ENCODE measurements around the gene SLC7A6OS.
"Not testable (repeated sequence)": the region's sequence is repeated elsewhere in the genome, so short reads cannot be mapped to it uniquely, and the experiment has no call there.

SLC7A6OS gene

GRCh38 chr16:68297908-68298307 is 12.8 kb downstream of the SLC7A6OS start:
- DNase-seq = no peak

DNA sequence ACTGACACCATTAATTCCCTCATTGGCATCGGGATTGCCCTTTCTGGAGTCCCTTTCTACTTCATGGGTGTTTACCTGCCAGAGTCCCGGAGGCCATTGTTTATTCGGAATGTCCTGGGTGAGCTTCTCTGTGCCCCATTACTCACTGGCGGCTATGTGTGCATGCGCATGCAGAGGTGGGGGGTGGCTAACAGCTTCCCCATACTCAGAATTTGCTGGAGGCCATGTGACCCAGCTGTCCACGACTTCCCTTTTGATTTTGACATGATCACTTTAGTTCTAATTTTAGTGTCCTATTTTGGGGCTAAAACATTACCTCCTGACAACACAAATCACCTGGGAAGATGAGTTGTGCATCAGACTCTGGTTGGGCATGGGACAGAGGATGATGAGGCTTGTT is 14.1 kb downstream of the SLC7A6OS start:
- no peak for DNase-seq

DNA sequence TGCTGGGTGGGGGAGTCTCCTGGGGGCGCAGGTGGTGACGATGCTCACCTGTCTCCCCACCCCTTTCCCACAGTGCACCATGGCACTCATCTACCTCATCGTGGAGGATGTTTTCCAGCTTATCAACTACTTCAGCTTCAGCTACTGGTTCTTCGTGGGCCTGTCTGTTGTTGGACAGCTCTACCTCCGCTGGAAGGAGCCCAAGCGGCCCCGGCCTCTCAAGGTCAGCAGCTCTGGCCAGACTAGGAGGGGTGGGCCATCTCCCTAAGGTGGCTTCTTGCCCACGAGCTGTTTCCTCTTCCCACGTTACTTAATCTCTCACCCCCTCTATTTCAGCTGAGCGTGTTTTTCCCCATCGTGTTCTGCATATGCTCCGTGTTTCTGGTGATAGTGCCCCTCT is 14.5 kb downstream of the SLC7A6OS start:
- no peak for DNase-seq

DNA sequence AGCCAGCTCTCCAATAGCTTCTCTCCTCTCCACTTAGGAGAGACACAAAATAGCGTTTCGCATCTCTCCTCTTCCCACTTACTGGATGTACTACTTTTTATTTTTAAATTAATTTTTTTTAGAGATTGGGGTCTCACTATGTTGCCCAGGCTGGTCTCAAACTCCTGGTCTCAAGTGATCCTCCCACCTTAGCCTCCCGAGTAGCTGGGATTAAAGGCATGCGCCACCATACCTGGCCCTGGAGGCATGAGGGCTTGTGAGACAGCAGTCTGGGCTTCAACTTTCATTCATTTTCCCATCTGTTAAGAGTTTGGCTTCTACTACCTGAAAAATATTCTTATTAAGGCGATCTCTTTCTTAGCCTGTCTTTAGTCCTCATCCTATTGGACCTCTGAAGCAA is 18.3 kb downstream of the SLC7A6OS start:
- DNase-seq = no peak

DNA sequence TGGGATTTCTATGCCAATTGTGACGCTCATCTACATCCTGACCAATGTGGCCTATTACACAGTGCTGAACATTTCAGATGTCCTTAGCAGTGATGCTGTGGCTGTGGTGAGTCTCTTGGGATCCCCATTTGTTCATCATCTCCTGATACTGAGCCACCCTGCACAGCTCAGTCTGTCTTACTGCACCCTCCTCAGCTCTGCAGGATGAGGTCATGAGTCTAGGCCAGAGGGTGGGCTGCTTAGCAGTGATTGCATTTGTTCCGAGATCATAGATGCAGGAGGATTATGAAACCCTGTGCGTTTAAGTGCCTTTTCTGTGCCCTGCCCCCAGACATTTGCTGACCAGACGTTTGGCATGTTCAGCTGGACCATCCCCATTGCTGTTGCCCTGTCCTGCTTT is 19.5 kb downstream of the SLC7A6OS start:
- no peak for DNase-seq

DNA sequence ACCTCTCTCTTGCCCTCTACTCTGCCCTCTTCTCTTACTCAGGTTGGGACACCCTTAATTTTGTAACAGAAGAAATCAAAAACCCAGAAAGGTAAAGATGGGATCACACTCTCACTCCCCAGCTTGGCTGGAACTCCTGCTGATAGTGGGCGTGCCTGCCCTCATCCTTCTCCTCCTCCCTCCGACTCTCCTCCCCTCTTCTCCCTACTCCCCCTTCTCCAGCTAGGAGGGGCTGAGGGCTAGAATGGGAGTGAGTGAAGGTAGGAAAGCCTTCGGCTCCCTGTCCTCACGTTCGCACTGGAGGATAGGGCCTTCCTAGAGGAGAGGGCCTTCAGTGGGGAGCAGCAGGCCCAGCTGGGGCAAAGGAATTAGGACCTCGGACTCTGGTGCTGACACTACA is 20.3 kb downstream of the SLC7A6OS start:
- DNase-seq = no peak

GRCh38 chr16:68289621-68290329 is 21.0 kb downstream of the SLC7A6OS start:
- DNase-seq = no peak

GRCh38 chr16:68289202-68289601 is 21.5 kb downstream of the SLC7A6OS start:
- DNase-seq = no peak

GRCh38 chr16:68288796-68289195 is 21.9 kb downstream of the SLC7A6OS start:
- DNase-seq = not testable (repeated sequence)

- no peak for DNase-seq
Measured at GRCh38 chr16:68288252-68288650, 22.5 kb downstream of the SLC7A6OS start.

DNA sequence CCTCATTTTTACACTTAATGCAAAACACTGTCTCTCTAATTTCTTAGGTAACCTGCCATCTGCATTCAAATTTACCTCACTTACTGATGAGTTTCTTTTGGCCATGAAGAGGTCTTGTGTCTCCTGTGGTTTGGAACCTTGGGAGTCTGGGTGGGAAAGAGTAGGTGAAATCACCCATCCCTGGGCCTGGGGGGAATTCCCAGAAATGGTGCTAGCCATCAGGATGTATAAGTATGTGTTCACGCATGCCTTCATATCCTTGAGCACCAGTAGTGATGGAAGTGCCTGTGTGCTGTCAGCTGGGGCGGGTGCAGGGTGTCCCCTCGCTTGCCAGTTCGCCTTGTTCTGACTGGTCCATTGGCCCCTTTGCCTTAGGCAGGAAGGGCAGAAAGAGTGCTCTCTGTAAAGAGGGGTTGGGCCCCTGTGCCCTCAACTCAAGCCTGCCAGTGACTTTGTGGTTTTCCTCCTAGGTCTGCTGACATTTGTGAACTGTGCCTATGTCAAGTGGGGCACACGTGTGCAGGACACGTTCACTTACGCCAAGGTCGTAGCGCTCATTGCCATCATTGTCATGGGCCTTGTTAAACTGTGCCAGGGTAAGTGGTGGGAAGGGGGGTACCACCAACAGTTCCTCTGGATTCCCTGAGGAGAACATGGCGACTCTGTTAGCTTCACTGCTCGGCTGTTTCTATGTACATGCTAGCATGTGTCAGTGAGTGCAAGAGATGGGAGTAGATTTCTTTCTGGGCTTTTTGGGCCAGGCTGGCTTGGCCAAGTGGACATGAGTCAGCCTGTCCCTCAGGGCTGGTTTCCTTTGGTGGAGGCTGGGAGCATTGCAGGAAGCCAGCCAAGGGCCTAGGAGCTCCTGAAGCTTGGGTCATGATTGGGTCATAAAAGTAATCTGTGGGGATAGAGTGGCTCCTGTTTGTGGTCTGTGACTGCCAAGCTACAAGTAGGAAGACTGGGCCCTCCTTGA is 23.2 kb downstream of the SLC7A6OS start:
- no peak for DNase-seq

- DNase-seq = no peak
Measured at GRCh38 chr16:68286153-68287074, 24.3 kb downstream of the SLC7A6OS start.

DNA sequence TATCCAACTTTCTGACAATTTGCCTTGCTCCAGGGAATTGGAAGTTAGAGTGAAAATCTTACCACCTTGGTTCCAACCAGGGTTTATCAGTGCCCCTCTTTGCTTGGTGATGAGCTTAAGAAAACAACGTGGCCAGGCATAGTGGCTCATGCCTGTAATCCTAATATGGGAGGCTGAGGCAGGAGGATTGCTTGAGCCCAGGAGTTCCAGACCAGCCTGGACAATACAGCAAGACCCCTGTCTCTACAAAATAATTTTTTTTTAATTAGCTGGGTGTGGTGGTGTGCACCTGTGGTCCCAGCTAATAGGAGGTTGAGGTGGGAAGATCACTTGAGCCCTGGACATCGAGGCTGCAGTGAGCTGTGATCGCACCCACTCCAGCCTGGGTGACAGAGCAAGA is 25.1 kb downstream of the SLC7A6OS start:
- no peak for DNase-seq

DNA sequence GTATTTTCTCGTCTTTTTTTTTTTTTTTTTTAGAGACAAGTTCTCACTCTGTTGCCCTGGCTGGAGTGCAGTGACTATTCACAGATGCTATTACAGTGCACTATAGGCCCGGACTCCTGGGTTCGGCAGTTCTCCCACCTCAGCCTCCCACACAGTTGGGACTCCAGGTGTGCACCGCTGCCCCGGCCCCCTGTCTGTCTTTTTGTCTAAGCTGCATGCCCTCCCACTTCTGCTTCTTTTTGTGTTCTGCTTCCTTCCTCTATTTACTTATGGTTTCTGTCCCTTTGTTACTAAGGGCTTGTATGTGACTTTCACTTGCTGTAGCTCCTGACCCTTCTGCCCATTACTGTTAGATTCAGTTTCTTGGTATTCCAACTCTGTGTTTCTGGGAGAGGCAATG is 25.9 kb downstream of the SLC7A6OS start:
- no peak for DNase-seq

- no peak for DNase-seq
Measured at GRCh38 chr16:68283801-68284598, 26.7 kb downstream of the SLC7A6OS start.

DNA sequence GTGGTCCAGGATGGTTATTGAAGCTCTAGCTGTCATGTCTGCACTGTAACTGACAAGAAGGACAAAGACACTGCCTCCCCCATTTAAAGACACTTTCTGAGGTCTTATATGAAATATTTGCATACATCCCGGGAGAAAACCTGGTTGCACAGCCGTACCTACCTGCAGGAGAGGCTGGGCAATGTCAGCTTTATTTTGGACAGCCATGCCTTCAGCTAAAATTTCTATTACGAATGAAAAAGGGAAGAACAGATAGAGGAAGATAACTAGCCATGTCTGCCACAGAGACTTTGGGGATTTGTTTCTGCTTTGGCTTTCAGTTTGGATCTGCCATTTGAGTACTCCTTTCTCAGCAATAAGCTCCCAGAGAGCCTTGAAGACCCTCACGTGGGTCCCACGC is 27.4 kb downstream of the SLC7A6OS start:
- no peak for DNase-seq

GRCh38 chr16:68282064-68282452 is 28.7 kb downstream of the SLC7A6OS start:
- no peak for DNase-seq

- no peak for DNase-seq
Measured at GRCh38 chr16:68281368-68282063, 29.2 kb downstream of the SLC7A6OS start.

DNA sequence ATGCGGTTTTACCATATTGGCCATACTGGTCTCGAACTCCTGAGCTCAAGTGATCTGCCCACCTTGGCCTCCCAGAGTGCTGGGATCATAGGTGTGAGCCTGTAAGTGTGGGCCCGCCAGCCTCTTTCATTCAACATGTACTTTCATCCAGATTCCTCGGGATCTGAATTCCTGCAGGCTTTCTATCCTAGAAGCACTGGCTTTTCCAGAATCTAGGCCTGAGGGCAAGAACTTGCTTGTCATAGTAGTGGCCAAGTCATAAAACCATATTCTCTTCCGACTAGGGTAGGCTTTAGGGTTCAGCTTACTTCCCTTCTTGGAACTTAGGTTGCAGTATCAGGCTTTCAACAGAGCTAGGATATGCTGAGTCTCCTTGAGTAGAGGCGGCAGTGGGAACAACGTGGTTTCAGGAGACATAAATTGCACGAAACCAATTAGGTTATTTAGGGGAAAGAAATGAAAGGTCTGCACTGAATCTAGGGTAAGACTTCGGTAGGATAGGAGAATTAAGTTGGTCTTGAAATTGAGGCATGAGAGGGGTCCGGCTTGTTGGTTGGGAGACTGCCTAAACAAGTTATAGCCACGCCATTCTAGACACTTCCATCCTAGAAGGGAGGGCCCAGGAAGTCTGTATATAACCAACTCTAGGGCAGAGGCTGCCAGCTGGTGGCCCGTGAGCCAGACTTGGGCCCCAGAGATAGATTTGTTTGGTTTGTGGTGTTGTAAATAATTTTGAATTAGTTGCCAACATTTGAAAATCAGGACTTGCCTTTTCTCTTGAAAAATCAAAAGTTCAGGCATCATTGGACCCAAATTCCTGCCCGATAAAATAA is 30.8 kb downstream of the SLC7A6OS start:
- no peak for DNase-seq

DNA sequence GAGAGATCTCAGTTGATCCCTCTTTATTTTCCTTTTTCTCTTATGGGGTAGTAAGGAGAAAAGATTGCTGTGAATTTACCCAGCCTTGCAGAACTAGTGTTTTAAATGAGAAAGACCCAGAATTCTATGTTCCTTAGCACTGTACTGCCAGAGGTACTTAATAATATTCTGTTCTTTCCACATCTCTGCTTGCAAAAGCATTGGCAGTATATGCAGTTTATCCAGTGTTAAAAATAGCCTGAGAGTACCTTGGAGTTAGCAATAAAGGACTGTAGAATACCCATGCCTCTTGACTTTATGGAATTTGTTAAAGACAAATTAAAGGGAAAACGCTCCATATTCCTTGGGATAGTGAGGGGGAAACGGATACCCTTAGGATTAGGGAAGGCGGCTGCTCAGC is 34.5 kb downstream of the SLC7A6OS start:
- no peak for DNase-seq

Measured in cortex of kidney (tissue), 1 donor.